Naive thymus-derived CD4-positive, alpha-beta T cell (primary cell): ENCODE results near the gene INTS2. TPM values are rescaled to one million over a fixed set of nuclear protein-coding genes. Genes with fewer than 3 reads are reported as not detected.
"Not testable (repeated sequence)": the region's sequence is repeated elsewhere in the genome, so short reads cannot be mapped to it uniquely, and the experiment has no call there.

Experiments used
- ATAC-seq: fragments of 150-1000 bp; cut with Tn5 transposase; 2 replicates; pipeline ENCODE4 v1.10.0; 2021; ENCODE audit warnings: mild to moderate bottlenecking, moderate library complexity
- CTCF ChIA-PET: fragments of 350-600 bp; sonication (Branson Sonifier 250); formaldehyde crosslinking; loops from one replicate; lab custom pipeline; 2021; ENCODE audit warnings: antibody characterized with exemption; lab: Charles Lee
- POLR2A ChIA-PET: fragments of 350-600 bp; sonication (Branson Sonifier 250); formaldehyde crosslinking; loops from one replicate; lab custom pipeline; 2021; ENCODE audit warnings: antibody characterized with exemption, inconsistent platforms; lab: Charles Lee
- DNase-seq, 9 donors: peaks; one replicate each; pipeline versions ENCODE4 v3.0.0 to v3.0.0-alpha.2; 2020 to 2022; ENCODE audit warnings: mixed read lengths in 1 of 9
- H3K27ac ChIP-seq: one replicate; pipeline ENCODE4 v1.7.0; 2013; ENCODE audit warnings: mild to moderate bottlenecking, low read depth, low read length, moderate library complexity
- H3K27me3 ChIP-seq, 2 donors: one replicate each; pipeline ENCODE4 v1.7.0; 2013; ENCODE audit warnings: low read length in 2 of 2, mild to moderate bottlenecking in 2 of 2, moderate library complexity in 2 of 2; ENCODE audit not compliant: control insufficient read depth in 2 of 2, insufficient read depth in 2 of 2
- H3K36me3 ChIP-seq, 3 experiments: 1 replicate in 2 of 3; 2 replicates in 1 of 3; pipeline ENCODE4 v1.7.0; 2013; ENCODE audit warnings: low read length in 3 of 3, mild to moderate bottlenecking in 3 of 3, moderate library complexity in 1 of 3; ENCODE audit not compliant: insufficient read depth in 3 of 3, control insufficient read depth in 2 of 3
- H3K4me1 ChIP-seq, 2 donors: one replicate each; pipeline ENCODE4 v1.7.0; 2013; ENCODE audit warnings: low read length in 2 of 2, mild to moderate bottlenecking in 2 of 2, moderate library complexity in 1 of 2; ENCODE audit not compliant: control insufficient read depth in 2 of 2, insufficient read depth in 2 of 2
- H3K4me3 ChIP-seq: 2 replicates; pipeline ENCODE4 v1.7.0; 2013; ENCODE audit warnings: mild to moderate bottlenecking, low read length
- H3K9me3 ChIP-seq, 3 experiments: 1 replicate in 2 of 3; 2 replicates in 1 of 3; pipeline ENCODE4 v1.7.0; 2013; ENCODE audit warnings: low read length in 3 of 3; ENCODE audit not compliant: control insufficient read depth in 2 of 3
- H3K27ac Mint-ChIP-seq, 9 donors: one replicate each; pipeline ENCODE4 v1.8.0; 2020 to 2022; ENCODE audit warnings: mixed read lengths in 9 of 9, mild to moderate bottlenecking in 8 of 9, moderate library complexity in 5 of 9, inconsistent platforms in 2 of 9
- H3K27me3 Mint-ChIP-seq, 5 donors: one replicate each; pipeline ENCODE4 v1.8.0; 2021 to 2022; ENCODE audit warnings: mixed read lengths in 5 of 5, mild to moderate bottlenecking in 1 of 5
- H3K36me3 Mint-ChIP-seq, 5 donors: one replicate each; pipeline ENCODE4 v1.8.0; 2020 to 2022; ENCODE audit warnings: mixed read lengths in 5 of 5, mild to moderate bottlenecking in 3 of 5, inconsistent platforms in 1 of 5
- H3K4me1 Mint-ChIP-seq, 7 donors: one replicate each; pipeline ENCODE4 v1.8.0; 2020 to 2022; ENCODE audit warnings: mixed read lengths in 7 of 7, mild to moderate bottlenecking in 3 of 7, inconsistent platforms in 1 of 7
- H3K4me3 Mint-ChIP-seq, 10 donors: one replicate each; pipeline ENCODE4 v1.8.0; 2020 to 2022; ENCODE audit warnings: mild to moderate bottlenecking in 10 of 10, mixed read lengths in 10 of 10, moderate library complexity in 6 of 10, inconsistent platforms in 2 of 10
- H3K9me3 Mint-ChIP-seq, 11 donors: one replicate each; pipeline ENCODE4 v1.8.0; 2020 to 2022; ENCODE audit warnings: mixed read lengths in 11 of 11, mild to moderate bottlenecking in 4 of 11, inconsistent platforms in 1 of 11, moderate library complexity in 1 of 11
- intact Hi-C, 2 donors: fragments of 100-400 bp; cut with micrococcal nuclease; formaldehyde crosslinking; loops; one replicate each; pipeline ENCODE4 v1.15.1; 2023
- polyA plus RNA-seq, 2 donors: library from polyadenylated mRNA; unstranded; fragments of 300-500 nt; fragmentation: Illumina TruSeq; gene quantifications; one replicate each; pipeline ENCODE4 v1.2.3, GENCODE V29; 2021
- total RNA-seq, 6 experiments: library from RNA in 5 of 6; stranded (reverse) in 5 of 6; gene quantifications; 1 replicate in 5 of 6; 2 replicates in 1 of 6; pipeline ENCODE4 v1.2.3 and lab custom pipeline; 2021 to 2026

Gene INTS2
- total and polyA plus RNA-seq, 7 experiments from 2014 or later = 4.7 to 24.4 (median 16.1) TPM

DNA sequence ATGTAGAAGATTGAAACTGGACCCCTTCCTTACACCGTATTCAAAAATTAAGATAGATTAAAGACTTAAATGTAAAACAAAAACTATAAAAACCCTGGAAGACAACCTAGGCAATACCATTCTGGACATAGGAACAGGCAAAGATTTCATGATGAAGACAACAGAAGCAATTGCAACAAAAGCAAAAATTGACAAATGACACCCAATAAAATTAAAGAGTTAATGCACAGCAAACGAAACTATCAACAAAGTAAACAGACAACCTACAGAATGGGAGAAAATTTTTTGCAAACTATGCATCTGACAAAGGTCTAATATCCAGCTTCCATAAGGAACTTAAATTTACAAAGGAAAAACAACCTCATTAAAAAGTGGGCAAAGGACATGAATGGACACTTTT, 101.6 kb downstream of the INTS2 start:
- H3K4me3 Mint-ChIP-seq, DNase-seq, H3K4me3 ChIP-seq, H3K27ac Mint-ChIP-seq, H3K27me3 Mint-ChIP-seq, H3K36me3 ChIP-seq, H3K27ac ChIP-seq, H3K4me1 ChIP-seq, H3K9me3 ChIP-seq, CTCF ChIA-PET, POLR2A ChIA-PET, H3K4me1 Mint-ChIP-seq, H3K9me3 Mint-ChIP-seq, intact Hi-C loops, ATAC-seq, H3K27me3 ChIP-seq: not testable (repeated sequence)
- H3K36me3 Mint-ChIP-seq = peaks cover 3 to 45% (median 25%) of the 10 kb centered on the region in 5 donors

DNA sequence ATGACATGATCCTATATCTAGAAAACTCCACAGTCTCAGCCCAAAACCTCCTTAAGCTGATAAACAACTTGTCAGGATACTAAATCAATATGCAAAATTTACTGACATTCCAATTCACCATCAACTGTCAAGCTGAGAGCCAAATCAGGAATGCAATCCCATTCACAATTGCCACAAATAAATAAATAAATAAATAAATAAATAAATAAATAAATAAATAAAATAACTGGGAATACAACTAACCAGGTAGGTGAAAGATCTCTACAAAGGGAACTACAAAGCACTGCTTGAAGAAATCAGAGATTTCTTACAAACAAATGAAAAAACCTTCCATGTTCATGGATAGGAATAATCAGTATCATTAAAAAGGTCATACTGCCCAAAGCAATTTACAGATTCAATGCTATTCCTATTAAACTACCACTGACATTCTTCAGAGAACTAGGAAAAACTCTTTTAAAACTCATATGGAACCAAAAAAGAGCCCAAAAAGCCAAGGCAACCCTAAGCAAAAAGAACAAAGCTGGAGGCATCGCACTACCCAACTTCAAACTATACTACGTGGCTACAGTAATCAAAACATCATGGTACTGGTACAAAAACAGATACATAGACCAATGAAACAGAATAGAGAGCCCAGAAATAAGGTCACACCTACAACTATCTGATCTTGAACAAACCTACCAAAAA, 102.2 kb downstream of the INTS2 start:
- ChIA-PET POLR2A (no interaction called here), CTCF (no interaction called here)
- H3K9me3 ChIP-seq = no peaks in the 10 kb centered on the region
- no peaks in the 10 kb centered on the region for H3K36me3 ChIP-seq
- H3K4me1 Mint-ChIP-seq = no peaks in the 10 kb centered on the region
- DNase-seq = no peak
- no peaks in the 10 kb centered on the region for H3K4me1 ChIP-seq
- no peak overlapping the region for H3K27ac Mint-ChIP-seq
- no peaks in the 10 kb centered on the region for H3K27me3 Mint-ChIP-seq
- peaks cover 0 to 10% (median 0%) of the 10 kb centered on the region in 11 donors for H3K9me3 Mint-ChIP-seq
- H3K4me3 Mint-ChIP-seq = no peak overlapping the region
- H3K27ac ChIP-seq = no peak overlapping the region
- no peak overlapping the region for H3K4me3 ChIP-seq
- no peaks in the 10 kb centered on the region for H3K27me3 ChIP-seq
- intact Hi-C loops = no loop called here
- ATAC-seq = no peak
- peaks cover 3 to 49% (median 28%) of the 10 kb centered on the region in 5 donors for H3K36me3 Mint-ChIP-seq

DNA sequence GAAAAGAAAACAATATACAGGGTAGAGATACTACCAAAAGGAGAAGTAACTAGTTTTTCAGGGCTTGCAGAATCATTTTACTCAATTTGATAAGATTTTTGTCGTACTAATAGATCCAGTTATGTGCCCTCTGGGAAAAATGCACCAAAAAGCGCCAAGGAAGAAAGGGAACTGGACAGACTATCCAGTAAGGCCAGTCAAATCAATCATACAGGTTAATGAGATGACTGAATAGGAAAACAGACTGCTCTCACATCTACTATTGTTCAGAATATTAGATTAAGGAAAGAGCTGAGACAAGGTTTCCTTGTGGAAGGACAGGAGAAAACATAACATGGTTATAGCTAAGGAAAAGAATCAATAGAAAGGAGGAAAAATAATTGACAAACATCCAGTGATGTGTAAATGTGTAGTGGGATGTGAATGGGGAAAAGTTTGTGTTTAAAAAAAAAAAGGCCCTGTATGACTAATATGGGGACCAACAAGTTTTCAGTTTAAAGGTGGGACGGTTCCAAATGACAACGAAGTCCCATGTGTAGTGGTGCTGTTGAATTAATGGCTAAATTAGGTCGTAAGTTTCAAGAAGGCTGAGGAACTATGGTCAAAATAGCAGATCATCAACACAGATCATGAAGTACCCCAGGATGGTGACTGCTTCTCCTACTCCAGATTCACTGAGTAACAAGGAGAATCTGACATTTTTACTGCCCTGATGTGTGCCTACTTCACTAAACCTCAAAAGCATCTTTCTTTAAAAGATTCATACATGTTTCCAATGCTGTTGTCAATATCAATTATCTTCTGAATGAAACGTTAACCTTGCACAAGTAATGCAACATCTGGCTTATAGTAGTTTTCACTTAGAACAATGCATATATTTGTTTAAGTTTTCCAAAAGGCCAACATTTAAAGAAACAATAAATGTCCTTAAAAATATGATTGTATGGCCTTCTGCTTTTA, 105.2 kb downstream of the INTS2 start:
- H3K4me3 ChIP-seq = no peak overlapping the region
- Mint-ChIP-seq H3K27me3 (no peaks in the 10 kb centered on the region), H3K4me3 (no peak overlapping the region), H3K27ac (no peak overlapping the region), H3K9me3 (peaks cover 0 to 5% (median 0%) of the 10 kb centered on the region in 11 donors), H3K4me1 (peaks cover 0 to 3% (median 0%) of the 10 kb centered on the region in 7 donors), H3K36me3 (peaks cover 3 to 50% (median 22%) of the 10 kb centered on the region in 5 donors)
- ATAC-seq (no peak), DNase-seq (no peak)
- H3K27me3 ChIP-seq = no peaks in the 10 kb centered on the region
- ChIA-PET CTCF (no interaction called here), POLR2A (no interaction called here)
- H3K27ac ChIP-seq = no peak overlapping the region
- no peaks in the 10 kb centered on the region for H3K36me3 ChIP-seq
- no peaks in the 10 kb centered on the region for H3K4me1 ChIP-seq
- intact Hi-C loops = no loop called here
- no peaks in the 10 kb centered on the region for H3K9me3 ChIP-seq

DNA sequence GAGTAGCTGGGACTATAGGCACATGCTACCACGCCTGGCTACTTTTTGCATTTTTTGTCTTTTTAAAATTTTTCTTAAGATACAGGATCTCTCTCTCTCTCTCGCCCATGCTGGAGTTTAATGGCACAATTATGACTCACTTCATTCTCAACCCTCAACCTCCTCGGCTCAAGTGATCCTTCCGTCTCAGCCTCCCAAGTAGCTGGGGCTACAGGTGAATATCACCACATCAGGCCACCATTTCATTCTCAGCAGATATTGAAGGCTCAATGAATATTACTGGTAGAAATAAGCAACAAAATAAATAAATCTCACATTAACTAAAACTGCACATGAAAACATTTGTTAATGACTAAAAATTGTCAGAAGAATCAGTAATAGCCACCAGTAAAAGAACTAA, 106.1 kb downstream of the INTS2 start:
- Mint-ChIP-seq H3K4me1 (peaks cover 0 to 3% (median 0%) of the 10 kb centered on the region in 7 donors), H3K27me3 (no peaks in the 10 kb centered on the region), H3K4me3 (no peak overlapping the region), H3K9me3 (peaks cover 0 to 3% (median 0%) of the 10 kb centered on the region in 11 donors), H3K36me3 (peaks cover 0 to 46% (median 17%) of the 10 kb centered on the region in 5 donors), H3K27ac (no peak overlapping the region)
- intact Hi-C loops = no loop called here
- no peak overlapping the region for H3K4me3 ChIP-seq
- no peaks in the 10 kb centered on the region for H3K9me3 ChIP-seq
- ATAC-seq = no peak
- no peak for DNase-seq
- H3K27me3 ChIP-seq = no peaks in the 10 kb centered on the region
- ChIA-PET POLR2A (no interaction called here), CTCF (no interaction called here)
- H3K27ac ChIP-seq = no peak overlapping the region
- no peaks in the 10 kb centered on the region for H3K4me1 ChIP-seq
- H3K36me3 ChIP-seq = no peaks in the 10 kb centered on the region

DNA sequence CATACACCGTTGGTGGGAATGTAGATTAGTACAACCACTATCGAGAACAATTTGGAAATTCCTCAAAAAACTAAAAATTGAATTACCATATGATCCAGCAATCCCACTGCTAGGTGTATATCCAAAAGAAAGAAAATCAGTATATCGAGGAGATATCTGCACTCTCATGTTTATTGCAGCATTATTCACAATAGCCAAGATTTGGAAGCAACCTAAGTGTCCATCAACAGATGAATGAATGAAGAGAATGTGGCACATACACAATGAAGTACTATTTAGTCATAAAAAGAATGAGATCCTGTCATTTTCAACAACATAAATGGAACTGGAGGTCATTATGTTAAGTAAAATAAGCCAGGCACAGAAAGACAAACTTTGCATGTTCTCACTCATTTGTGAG, 108.5 kb downstream of the INTS2 start:
- DNase-seq, H3K27ac ChIP-seq, H3K4me3 ChIP-seq, H3K4me3 Mint-ChIP-seq, intact Hi-C loops, H3K27me3 ChIP-seq, H3K9me3 ChIP-seq, H3K4me1 Mint-ChIP-seq, CTCF ChIA-PET, H3K27me3 Mint-ChIP-seq, H3K4me1 ChIP-seq, POLR2A ChIA-PET, H3K9me3 Mint-ChIP-seq, H3K27ac Mint-ChIP-seq, ATAC-seq, H3K36me3 ChIP-seq: not testable (repeated sequence)
- peaks cover 0 to 30% (median 15%) of the 10 kb centered on the region in 5 donors for H3K36me3 Mint-ChIP-seq

DNA sequence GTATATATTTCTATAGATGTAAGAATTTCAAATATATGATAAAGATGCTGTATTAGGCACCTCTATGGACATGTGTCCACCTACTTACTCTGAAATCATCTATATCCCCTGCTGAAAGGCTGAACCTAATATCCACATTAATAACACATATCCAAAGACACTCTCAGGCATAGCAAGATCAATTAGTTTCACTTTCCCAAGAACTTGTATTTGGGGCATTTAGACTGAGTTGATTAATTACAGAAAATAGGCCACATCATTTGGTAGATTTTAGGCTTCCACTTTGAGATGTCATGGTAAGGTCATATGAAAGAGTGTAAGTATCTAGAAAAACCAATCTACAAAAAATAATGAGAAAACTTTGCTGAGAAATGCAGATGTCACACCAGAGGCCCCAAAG, 109.6 kb downstream of the INTS2 start:
- Mint-ChIP-seq H3K4me1 (peaks cover 0 to 3% (median 0%) of the 10 kb centered on the region in 7 donors), H3K4me3 (no peak overlapping the region), H3K27me3 (no peaks in the 10 kb centered on the region), H3K27ac (no peak overlapping the region), H3K9me3 (peaks cover 0 to 3% (median 0%) of the 10 kb centered on the region in 11 donors), H3K36me3 (peaks cover 0 to 32% (median 15%) of the 10 kb centered on the region in 5 donors)
- Histone ChIP-seq H3K36me3 (no peaks in the 10 kb centered on the region), H3K27me3 (no peaks in the 10 kb centered on the region), H3K27ac (no peak overlapping the region), H3K4me1 (no peaks in the 10 kb centered on the region), H3K4me3 (no peak overlapping the region), H3K9me3 (no peaks in the 10 kb centered on the region)
- CTCF ChIA-PET = no interaction called here
- ATAC-seq = no peak
- POLR2A ChIA-PET = no interaction called here
- intact Hi-C loops = no loop called here
- DNase-seq = no peak
